Measurements from ENCODE around the gene TACC2.

Gene TACC2

GRCh38 chr10:122301811-122302115, 312.8 kb downstream of the TACC2 start:
- DNase-seq, result no peak

DNA sequence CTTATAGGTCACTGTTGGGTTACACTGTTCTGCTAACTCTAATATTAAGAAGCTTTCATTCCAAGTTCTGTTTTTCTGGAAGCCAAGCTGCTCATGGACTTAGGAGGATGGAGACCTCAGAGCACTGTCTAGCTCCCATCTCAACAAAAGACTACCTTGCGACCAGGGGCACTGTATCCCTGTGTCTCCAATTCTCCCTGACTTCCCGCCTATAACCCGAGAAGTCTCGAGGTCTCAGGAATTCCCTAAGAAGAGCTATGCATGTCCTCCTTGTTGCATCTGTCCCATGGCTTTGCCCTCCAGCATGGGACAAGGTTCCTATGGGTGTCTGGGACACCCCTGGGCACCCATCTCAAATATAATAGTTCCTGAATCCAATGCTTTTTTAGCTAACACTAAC, 313.4 kb downstream of the TACC2 start:
- DNase-seq, result no peak

DNA sequence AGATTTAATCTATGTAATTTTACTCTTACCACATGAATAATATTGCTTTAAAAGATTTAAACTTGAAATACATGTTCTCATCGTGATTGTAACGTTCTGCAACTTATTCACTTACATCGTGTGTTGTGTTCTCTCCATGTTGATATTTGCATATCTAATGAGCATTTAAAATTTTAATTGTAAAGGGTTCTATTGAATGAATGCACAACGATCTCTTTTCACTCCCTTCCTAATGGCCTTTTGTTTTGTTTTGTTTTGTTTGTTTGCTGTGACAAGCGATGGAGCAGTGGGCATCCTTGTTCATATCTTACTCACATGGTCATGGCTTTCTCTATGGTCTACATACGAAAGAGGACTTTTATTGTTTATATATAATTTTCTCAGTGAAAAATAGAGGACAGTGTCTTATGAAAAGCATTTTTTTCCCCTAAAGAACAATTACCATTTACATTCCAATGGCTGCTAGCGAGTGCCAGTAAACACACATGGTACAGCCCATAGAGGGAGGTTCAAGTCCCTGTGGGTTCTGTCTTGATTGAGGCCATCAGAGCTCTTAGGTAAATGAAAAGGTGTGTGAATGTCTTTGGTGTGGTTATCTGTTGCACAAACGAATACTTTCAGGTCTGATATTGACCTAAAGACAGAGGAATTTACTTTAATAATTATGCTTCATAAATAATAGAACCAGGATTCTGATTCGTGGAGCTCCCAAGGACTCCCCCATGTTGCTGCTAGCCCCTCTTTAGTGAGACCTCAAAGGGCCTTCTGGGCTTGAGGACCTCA, 314.5 kb downstream of the TACC2 start:
- DNase-seq, result no peak
